IMR-90 (cell line): ENCODE measurements around the gene CD28. TPM values are rescaled to one million over a fixed set of nuclear protein-coding genes. Genes with fewer than 3 reads are reported as not detected.

Experiments used
- ATAC-seq: fragments of 200-7000 bp; cut with Tn5 transposase; 2 replicates; pipeline ENCODE4 v1.9.1; 2020; ENCODE audit warnings: low read depth, mild to moderate bottlenecking, moderate library complexity
- BruUV-seq: library from RNA; stranded (reverse); fragments of 400-500 nt; replicated peaks from 2 replicates; lab custom pipeline; 2021; lab: Mats Ljungman, UMichigan
- CTCF ChIA-PET: fragments of 300-600 bp; formaldehyde crosslinking; extraction: SDS; loops from one replicate; lab custom pipeline; 2021; ENCODE audit warnings: antibody characterized with exemption; lab: Yijun Ruan, JAX
- POLR2A ChIA-PET: fragments of 300-600 bp; sonication (Branson Sonifier 250); formaldehyde crosslinking; loops from one replicate; lab custom pipeline; 2022; ENCODE audit warnings: antibody characterized with exemption; ENCODE audit not compliant: unreplicated experiment; lab: Charles Lee
- DNase-seq: peaks from one replicate; pipeline ENCODE4 v3.0.0; 2013
- H2AFZ ChIP-seq: replicated peaks from 2 replicates; pipeline ENCODE3; 2013; ENCODE audit warnings: low read length, mild to moderate bottlenecking; ENCODE audit not compliant: poor library complexity
- H2AK5ac ChIP-seq: 2 replicates; pipeline ENCODE4 v1.6.1; 2013; ENCODE audit warnings: low read depth, low read length, inconsistent platforms
- H2AK9ac ChIP-seq: replicated peaks from 2 replicates; pipeline ENCODE3; 2013; ENCODE audit warnings: mild to moderate bottlenecking, low read depth, low read length, moderate library complexity; ENCODE audit not compliant: poor library complexity
- H2BK120ac ChIP-seq: 2 replicates; pipeline ENCODE4 v1.6.1; 2013; ENCODE audit warnings: low read depth, low read length, inconsistent platforms
- H2BK15ac ChIP-seq: 3 replicates; pipeline ENCODE4 v1.6.1; 2013; ENCODE audit warnings: low read depth, low read length, inconsistent platforms
- H2BK20ac ChIP-seq: 2 replicates; pipeline ENCODE4 v1.6.1; 2013; ENCODE audit warnings: low read depth, mild to moderate bottlenecking, inconsistent platforms, low read length, moderate library complexity
- H2BK5ac ChIP-seq: 2 replicates; pipeline ENCODE4 v1.6.1; 2013; ENCODE audit warnings: mild to moderate bottlenecking, low read depth, low read length, inconsistent platforms; ENCODE audit not compliant: poor library complexity, severe bottlenecking
- H3K14ac ChIP-seq: replicated peaks from 2 replicates; pipeline ENCODE4 v1.6.1; 2013; ENCODE audit warnings: low read depth, low read length, inconsistent platforms
- H3K18ac ChIP-seq: 2 replicates; pipeline ENCODE4 v1.6.1; 2013; ENCODE audit warnings: low read depth, low read length, control low read depth
- H3K23ac ChIP-seq: 2 replicates; pipeline ENCODE4 v1.6.1; 2013; ENCODE audit warnings: low read depth, low read length, inconsistent platforms
- H3K27ac ChIP-seq: 2 replicates; pipeline ENCODE4 v1.5.1; 2013; ENCODE audit warnings: mild to moderate bottlenecking, control low read depth, low read length; ENCODE audit not compliant: insufficient read depth
- H3K27me3 ChIP-seq: 2 replicates; pipeline ENCODE4 v1.6.1; 2013; ENCODE audit warnings: low read length; ENCODE audit not compliant: control insufficient read depth, insufficient read depth
- H3K36me3 ChIP-seq: 2 replicates; pipeline ENCODE4 v1.6.1; 2013; ENCODE audit warnings: low read length, mixed read lengths; ENCODE audit not compliant: control insufficient read depth, insufficient read depth
- H3K4ac ChIP-seq: 2 replicates; pipeline ENCODE4 v1.6.1; 2013; ENCODE audit warnings: low read depth, low read length, inconsistent platforms
- H3K4me1 ChIP-seq: 2 replicates; pipeline ENCODE4 v1.6.1; 2013; ENCODE audit warnings: low read length, mixed read lengths; ENCODE audit not compliant: control insufficient read depth, insufficient read depth
- H3K4me2 ChIP-seq: 2 replicates; pipeline ENCODE4 v1.6.1; 2013; ENCODE audit warnings: low read depth, mild to moderate bottlenecking, control low read depth, low read length, moderate library complexity
- H3K4me3 ChIP-seq: 2 replicates; pipeline ENCODE4 v1.5.1; 2013; ENCODE audit warnings: low read depth, mild to moderate bottlenecking, control low read depth, low read length, moderate library complexity; ENCODE audit not compliant: insufficient read depth
- H3K56ac ChIP-seq: 2 replicates; pipeline ENCODE4 v1.6.1; 2013; ENCODE audit warnings: low read length, inconsistent platforms; ENCODE audit not compliant: insufficient read depth; ENCODE audit errors: extremely low read depth
- H3K79me1 ChIP-seq, 2 experiments: 2 replicates each; pipeline ENCODE4 v1.6.1; 2013; ENCODE audit warnings: low read length in 2 of 2, inconsistent platforms in 1 of 2, low read depth in 1 of 2
- H3K9ac ChIP-seq: 2 replicates; pipeline ENCODE4 v1.6.1; 2013; ENCODE audit warnings: low read depth, low read length, control low read depth
- H3K9me1 ChIP-seq: 2 replicates; pipeline ENCODE4 v1.6.1; 2013; ENCODE audit warnings: low read length, inconsistent platforms; ENCODE audit not compliant: insufficient read depth
- H3K9me3 ChIP-seq: 2 replicates; pipeline ENCODE4 v1.6.1; 2013; ENCODE audit warnings: low read length; ENCODE audit not compliant: control insufficient read depth, insufficient read depth
- H4K20me1 ChIP-seq: 2 replicates; pipeline ENCODE4 v1.6.1; 2013; ENCODE audit warnings: low read length, inconsistent platforms; ENCODE audit not compliant: insufficient read depth
- H4K5ac ChIP-seq: 2 replicates; pipeline ENCODE4 v1.6.1; 2013; ENCODE audit warnings: mild to moderate bottlenecking, low read depth, low read length, control low read depth
- H4K8ac ChIP-seq, 2 experiments: 2 replicates each; pipeline ENCODE4 v1.6.1; 2013; ENCODE audit warnings: low read depth in 2 of 2, low read length in 2 of 2, control low read depth in 1 of 2, inconsistent platforms in 1 of 2
- H4K91ac ChIP-seq: 2 replicates; pipeline ENCODE4 v1.6.1; 2013; ENCODE audit warnings: low read depth, low read length, inconsistent platforms; ENCODE audit not compliant: insufficient read depth
- BHLHE40 ChIP-seq: fragments of 150-350 bp; IDR thresholded peaks from 2 replicates; pipeline ENCODE4 v1.6.1; 2016; ENCODE audit warnings: mild to moderate bottlenecking, low read depth, low read length
- CEBPB ChIP-seq: IDR thresholded peaks from 2 replicates; pipeline ENCODE4 v1.6.1; 2012; ENCODE audit warnings: low read depth, low read length, improper control_type of control experiment
- CHD1 ChIP-seq: IDR thresholded peaks from 2 replicates; pipeline ENCODE4 v1.6.1; 2012; ENCODE audit warnings: low read depth, low read length, improper control_type of control experiment
- FOS ChIP-seq: fragments of 150-350 bp; IDR thresholded peaks from 2 replicates; pipeline ENCODE4 v1.6.1; 2016; ENCODE audit warnings: low read depth, low read length
- MAFK ChIP-seq: IDR thresholded peaks from 2 replicates; pipeline ENCODE4 v1.6.1; 2012; ENCODE audit warnings: low read depth, low read length, improper control_type of control experiment
- MAZ ChIP-seq: IDR thresholded peaks from 2 replicates; pipeline ENCODE4 v1.6.1; 2012; ENCODE audit warnings: low read depth, mild to moderate bottlenecking, low read length, improper control_type of control experiment, moderate library complexity, borderline replicate concordance
- MXI1 ChIP-seq: IDR thresholded peaks from 2 replicates; pipeline ENCODE4 v1.6.1; 2012; ENCODE audit warnings: low read depth, mild to moderate bottlenecking, low read length, moderate library complexity, borderline replicate concordance
- NFE2L2 ChIP-seq: fragments of 150-350 bp; IDR thresholded peaks from 2 replicates; pipeline ENCODE4 v1.6.1; 2016; ENCODE audit warnings: low read depth, mild to moderate bottlenecking, low read length
- POLR2A ChIP-seq: IDR thresholded peaks from 2 replicates; pipeline ENCODE4 v1.6.1; 2012; ENCODE audit warnings: mild to moderate bottlenecking, low read depth, low read length
- RAD21 ChIP-seq: IDR thresholded peaks from 2 replicates; pipeline ENCODE4 v1.6.1; 2012; ENCODE audit warnings: low read length, improper control_type of control experiment
- RCOR1 ChIP-seq: IDR thresholded peaks from 2 replicates; pipeline ENCODE4 v1.6.1; 2012; ENCODE audit warnings: mild to moderate bottlenecking, low read length, improper control_type of control experiment; ENCODE audit not compliant: insufficient replicate concordance
- RFX5 ChIP-seq: IDR thresholded peaks from 2 replicates; pipeline ENCODE4 v1.8.0; 2012; ENCODE audit warnings: low read depth, mild to moderate bottlenecking, low read length, moderate library complexity
- SMC3 ChIP-seq: fragments of 150-350 bp; IDR thresholded peaks from 2 replicates; pipeline ENCODE4 v1.6.1; 2016; ENCODE audit warnings: low read depth, mild to moderate bottlenecking, antibody characterized with exemption, low read length, moderate library complexity
- WGBS, 2 experiments: methylation state at CpG; one replicate each; pipeline versions ENCODE4 v1.1.5 to v1.1.7; 2013; ENCODE audit warnings: missing lambda C conversion rate in 2 of 2; ENCODE audit not compliant: insufficient read length in 1 of 2; ENCODE audit errors: extremely low coverage in 2 of 2; 5-methylcytosine and 5-hydroxymethylcytosine counted together
- dilution Hi-C: fragments of 300-500 bp; cut with HindIII; formaldehyde crosslinking; loops from one replicate; pipeline ENCODE4 v1.14.3; 2018; ENCODE audit warnings: low sequenced_read_pairs; ENCODE audit not compliant: unreplicated experiment
- in situ Hi-C: fragments of 300-500 bp; cut with MboI; formaldehyde crosslinking; loops from 3 replicates; pipeline ENCODE4 v1.14.3; 2019; ENCODE audit warnings: low sequenced_read_pairs, inconsistent platforms, mixed read lengths
- intact Hi-C: fragments of 100-400 bp; cut with micrococcal nuclease; formaldehyde crosslinking; loops from 2 replicates; pipeline ENCODE4 v1.10.0; 2022
- polyA plus RNA-seq, 3 experiments: library from polyadenylated mRNA; depleted of rRNA; stranded (reverse); fragments of >200 nt; gene quantifications; 2 replicates each; pipeline ENCODE4 v1.2.3, GENCODE V29; 2012; ENCODE audit warnings: low replicate concordance in 1 of 3
- total RNA-seq: library from RNA; depleted of rRNA; stranded (reverse); fragments of >200 nt; gene quantifications from 2 replicates; pipeline ENCODE4 v1.2.3, GENCODE V29; 2012
- TF ChIP-seq, protein P1 (sequence below): fragments of 150-350 bp; IDR thresholded peaks from 2 replicates; pipeline ENCODE4 v1.6.1; 2016; ENCODE audit warnings: low read depth, mild to moderate bottlenecking, low read length, moderate library complexity, borderline replicate concordance
- TF ChIP-seq, protein P2 (sequence below): conservative IDR thresholded peaks from 2 replicates; pipeline ENCODE4 v1.5.1; 2012; ENCODE audit warnings: mild to moderate bottlenecking, low read depth, low read length, improper control_type of control experiment
- TF ChIP-seq, protein P3 (sequence below): fragments of 150-350 bp; IDR thresholded peaks from 2 replicates; pipeline ENCODE4 v1.6.1; 2017; ENCODE audit warnings: mild to moderate bottlenecking, antibody characterized with exemption, low read length, low read depth

The CD28 gene
- total and polyA plus RNA-seq, 2 of the 4 experiments (the other 2 are of a cell fraction), result not detected

DNA sequence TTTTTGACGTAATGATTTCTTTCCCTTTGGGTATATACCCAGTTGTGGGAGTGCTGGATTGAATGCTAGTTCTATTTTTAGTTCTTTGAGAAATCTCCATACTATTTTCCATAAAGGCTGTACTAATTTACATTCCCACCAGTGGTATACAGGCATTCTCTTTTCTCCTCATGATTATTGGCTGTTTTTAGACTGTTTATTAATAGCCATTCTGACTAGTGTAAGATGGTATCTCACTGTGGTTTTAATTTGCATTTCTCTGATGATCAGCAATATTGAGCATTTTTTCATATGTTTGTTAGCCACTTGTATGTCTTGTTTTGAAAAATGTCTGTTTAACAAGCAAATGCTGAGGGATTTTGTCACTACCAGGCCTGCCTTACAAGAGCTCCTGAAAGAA, 9.2 kb upstream of the CD28 start:
- H3K36me3 ChIP-seq, result no peaks in the 10 kb centered on the region
- no peak overlapping the region for H2BK20ac ChIP-seq

More for the DNA sequence above, 9.2 kb upstream of the CD28 start:
- Histone ChIP-seq H2AK9ac (no peak overlapping the region), H3K9ac (no peak overlapping the region), H3K56ac (no peak overlapping the region), H4K91ac (no peak overlapping the region), H2BK120ac (no peak overlapping the region), H3K79me1 (no peaks in the 10 kb centered on the region), H3K9me3 (no peaks in the 10 kb centered on the region), H2AFZ (no peak overlapping the region), H2BK15ac (no peak overlapping the region), H2AK5ac (no peak overlapping the region), H3K23ac (no peak overlapping the region), H4K8ac (no peak overlapping the region), H3K27me3 (no peaks in the 10 kb centered on the region), H4K5ac (no peak overlapping the region), H3K18ac (no peak overlapping the region), H3K4me1 (no peaks in the 10 kb centered on the region), H3K4me3 (no peak overlapping the region), H4K20me1 (no peaks in the 10 kb centered on the region), H3K9me1 (no peaks in the 10 kb centered on the region), H3K4me2 (no peak overlapping the region), H2BK5ac (no peak overlapping the region), H3K4ac (no peak overlapping the region), H3K27ac (no peak overlapping the region), H3K14ac (no peak overlapping the region)
- ChIA-PET CTCF (no interaction called here), POLR2A (no interaction called here)
- BruUV-seq, result no TSS peak
- ATAC-seq, result no peak
- in situ Hi-C loops, result no loop called here
- TF ChIP-seq RCOR1, result no peak
- no peak for TF ChIP-seq RAD21
- no peak for TF ChIP-seq MAFK
- TF ChIP-seq POLR2A, result no peak
- TF ChIP-seq MXI1, result no peak
- TF ChIP-seq FOS, result no peak
- TF ChIP-seq, protein P1, sequence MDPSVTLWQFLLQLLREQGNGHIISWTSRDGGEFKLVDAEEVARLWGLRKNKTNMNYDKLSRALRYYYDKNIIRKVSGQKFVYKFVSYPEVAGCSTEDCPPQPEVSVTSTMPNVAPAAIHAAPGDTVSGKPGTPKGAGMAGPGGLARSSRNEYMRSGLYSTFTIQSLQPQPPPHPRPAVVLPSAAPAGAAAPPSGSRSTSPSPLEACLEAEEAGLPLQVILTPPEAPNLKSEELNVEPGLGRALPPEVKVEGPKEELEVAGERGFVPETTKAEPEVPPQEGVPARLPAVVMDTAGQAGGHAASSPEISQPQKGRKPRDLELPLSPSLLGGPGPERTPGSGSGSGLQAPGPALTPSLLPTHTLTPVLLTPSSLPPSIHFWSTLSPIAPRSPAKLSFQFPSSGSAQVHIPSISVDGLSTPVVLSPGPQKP, result no peak
- TF ChIP-seq NFE2L2, result no peak
- no peak for TF ChIP-seq CEBPB
- TF ChIP-seq RFX5, result no peak
- TF ChIP-seq CHD1, result no peak
- TF ChIP-seq, protein P2, sequence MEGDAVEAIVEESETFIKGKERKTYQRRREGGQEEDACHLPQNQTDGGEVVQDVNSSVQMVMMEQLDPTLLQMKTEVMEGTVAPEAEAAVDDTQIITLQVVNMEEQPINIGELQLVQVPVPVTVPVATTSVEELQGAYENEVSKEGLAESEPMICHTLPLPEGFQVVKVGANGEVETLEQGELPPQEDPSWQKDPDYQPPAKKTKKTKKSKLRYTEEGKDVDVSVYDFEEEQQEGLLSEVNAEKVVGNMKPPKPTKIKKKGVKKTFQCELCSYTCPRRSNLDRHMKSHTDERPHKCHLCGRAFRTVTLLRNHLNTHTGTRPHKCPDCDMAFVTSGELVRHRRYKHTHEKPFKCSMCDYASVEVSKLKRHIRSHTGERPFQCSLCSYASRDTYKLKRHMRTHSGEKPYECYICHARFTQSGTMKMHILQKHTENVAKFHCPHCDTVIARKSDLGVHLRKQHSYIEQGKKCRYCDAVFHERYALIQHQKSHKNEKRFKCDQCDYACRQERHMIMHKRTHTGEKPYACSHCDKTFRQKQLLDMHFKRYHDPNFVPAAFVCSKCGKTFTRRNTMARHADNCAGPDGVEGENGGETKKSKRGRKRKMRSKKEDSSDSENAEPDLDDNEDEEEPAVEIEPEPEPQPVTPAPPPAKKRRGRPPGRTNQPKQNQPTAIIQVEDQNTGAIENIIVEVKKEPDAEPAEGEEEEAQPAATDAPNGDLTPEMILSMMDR, result no peak
- no peak for TF ChIP-seq BHLHE40
- TF ChIP-seq MAZ, result no peak
- no peak for TF ChIP-seq SMC3
- TF ChIP-seq, protein P3, sequence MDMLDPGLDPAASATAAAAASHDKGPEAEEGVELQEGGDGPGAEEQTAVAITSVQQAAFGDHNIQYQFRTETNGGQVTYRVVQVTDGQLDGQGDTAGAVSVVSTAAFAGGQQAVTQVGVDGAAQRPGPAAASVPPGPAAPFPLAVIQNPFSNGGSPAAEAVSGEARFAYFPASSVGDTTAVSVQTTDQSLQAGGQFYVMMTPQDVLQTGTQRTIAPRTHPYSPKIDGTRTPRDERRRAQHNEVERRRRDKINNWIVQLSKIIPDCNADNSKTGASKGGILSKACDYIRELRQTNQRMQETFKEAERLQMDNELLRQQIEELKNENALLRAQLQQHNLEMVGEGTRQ, result no peak
- DNase-seq, result no peak
- intact Hi-C loops, result no loop called here
- dilution Hi-C loops, result no loop called here
- no CpG with 5 or more reads among the region's 1 CpG for WGBS, 2 experiments
